ENCODE measurements around the gene ABHD12B.

GRCh38 chr14:50904719-50905118, 32.9 kb downstream of the ABHD12B start:
- TF ChIP-seq TAF1 (IDR thresholded peaks at IDR 0.05; ENCODE audit: borderline replicate concordance, insufficient read depth, low read length) (no peak), POLR2AphosphoS5 (IDR thresholded peaks at IDR 0.05; ENCODE audit: low read depth, low read length) (no peak), SIN3A (IDR thresholded peaks at IDR 0.05; ENCODE audit: borderline replicate concordance, insufficient read depth, low read length) (no peak), REST (IDR thresholded peaks at IDR 0.05; ENCODE audit: insufficient read depth in 1 of 2, low read depth in 2 of 2, low read length in 2 of 2) (no peak), FOXP2 (optimal IDR thresholded peaks at IDR 0.05; ENCODE audit: borderline replicate concordance, extremely low read depth, extremely low read length, insufficient read depth) (no peak)
